Colon (tissue), 2 donors: ENCODE measurements around the gene RNF148.
"Not testable (repeated sequence)": the region's sequence is repeated elsewhere in the genome, so short reads cannot be mapped to it uniquely, and the experiment has no call there.

Experiments
- FAIRE-seq: peaks from 2 replicates; lab custom pipeline; 2012; peaks lifted over from hg19 to GRCh38; lab: Jason Lieb, UNC
- donor health status: control.
- donor health status: control.

RNF148 gene

DNA sequence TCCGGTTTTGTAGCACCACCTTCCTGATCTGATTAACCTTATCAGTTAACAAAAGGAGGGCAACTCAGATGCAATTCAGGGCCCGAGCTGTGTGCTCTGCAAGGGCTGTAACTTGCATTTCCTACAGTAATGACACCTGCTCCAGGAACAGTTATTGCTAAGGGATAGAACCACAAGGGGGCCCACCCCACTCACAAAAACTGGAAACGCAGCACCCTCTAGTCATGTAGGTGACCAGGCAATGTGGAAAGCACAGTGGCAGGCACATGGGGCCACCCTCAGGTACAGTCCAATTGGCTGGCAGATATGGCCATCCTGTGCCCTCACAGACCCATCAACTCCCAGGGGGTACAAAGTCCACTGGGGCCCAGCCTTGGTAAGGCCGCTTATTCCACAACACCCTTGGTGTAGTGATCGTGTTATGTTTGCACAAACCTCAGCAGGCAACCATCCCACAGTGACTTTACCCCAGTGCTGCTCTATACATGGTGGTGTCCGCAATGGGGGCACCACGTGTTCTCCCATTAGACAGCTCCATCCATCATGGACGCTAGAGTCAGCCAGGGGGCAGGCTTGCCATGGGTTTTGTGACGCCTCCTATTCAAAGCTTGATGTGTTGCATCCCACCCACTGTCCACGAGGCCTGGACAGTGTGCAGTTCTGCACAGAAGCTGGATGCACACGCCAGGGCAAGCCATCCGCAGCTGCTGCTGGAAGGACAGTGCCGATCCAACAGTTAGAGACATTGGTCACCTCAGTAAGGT, 13.2 kb downstream of the RNF148 start:
- FAIRE-seq = no peak

DNA sequence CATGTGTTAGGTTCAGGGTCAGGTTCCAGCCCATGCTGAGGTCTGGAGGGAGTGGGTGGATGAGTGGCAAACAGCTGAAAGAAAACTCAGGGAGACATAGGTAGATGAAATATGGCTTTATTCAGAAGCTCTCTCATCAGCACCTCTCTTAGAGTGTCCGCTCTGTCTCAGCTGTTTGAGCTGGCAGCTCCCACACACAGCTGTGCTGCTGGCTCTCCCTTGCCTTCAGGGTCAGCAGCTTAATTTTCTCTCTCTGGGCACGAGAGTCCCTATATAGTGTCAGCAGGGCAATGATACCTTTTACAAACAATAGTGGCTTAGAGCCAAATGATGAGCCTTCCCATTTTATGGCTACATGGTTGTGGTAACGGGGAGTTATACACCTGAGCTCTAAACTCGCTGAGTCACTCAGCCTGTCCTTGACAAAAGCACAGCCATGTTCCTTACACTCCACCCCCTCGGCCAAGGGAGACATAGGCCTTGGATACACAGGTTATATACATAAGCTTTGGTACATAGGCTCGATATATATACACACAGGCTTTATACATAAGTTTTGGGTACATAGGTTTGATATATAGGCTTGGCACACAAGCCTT, 14.2 kb downstream of the RNF148 start:
- no peak for FAIRE-seq

DNA sequence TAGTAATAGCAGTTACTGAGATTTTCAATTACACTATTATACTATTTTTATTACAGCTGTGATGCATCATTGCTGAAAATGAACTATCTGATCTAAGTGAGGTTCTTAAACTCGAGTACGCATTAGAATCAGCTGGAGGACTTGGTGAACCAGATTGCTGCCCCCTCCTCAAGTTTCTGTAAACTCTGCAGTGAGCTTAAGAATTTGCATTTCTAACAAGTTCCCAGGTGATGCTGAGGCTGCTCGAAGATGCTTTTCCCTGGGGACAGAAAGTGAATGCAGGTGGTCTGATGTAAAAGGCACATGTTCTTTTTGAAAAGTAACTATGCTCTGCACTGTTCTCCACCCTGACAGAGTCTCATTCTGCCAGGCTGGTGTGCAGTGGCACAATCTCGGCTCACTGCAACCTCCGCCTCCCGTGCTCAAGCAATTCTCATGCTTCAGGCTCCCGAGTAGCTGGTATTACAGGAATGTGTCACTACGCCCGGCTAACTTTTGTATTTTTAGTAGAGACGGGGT, 16.3 kb downstream of the RNF148 start:
- FAIRE-seq = no peak

DNA sequence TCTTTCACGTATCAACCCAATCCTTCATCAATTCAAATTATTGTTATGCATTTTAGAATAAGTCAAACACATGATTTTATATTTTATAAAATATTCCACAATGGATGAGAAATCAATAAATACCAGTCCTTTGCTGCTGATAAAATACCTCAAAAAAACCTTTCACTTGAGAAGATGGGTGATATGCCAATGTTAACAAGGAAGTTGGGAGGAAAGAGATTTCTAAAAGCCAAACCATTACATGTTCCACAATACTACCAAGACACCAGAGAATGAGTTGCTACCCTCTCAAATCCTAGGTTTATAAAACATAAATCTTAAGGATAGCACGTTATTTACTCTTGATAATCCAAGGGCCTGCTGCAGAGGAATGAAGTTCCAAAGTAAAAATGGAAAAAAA, 18.2 kb downstream of the RNF148 start:
- no peak for FAIRE-seq

DNA sequence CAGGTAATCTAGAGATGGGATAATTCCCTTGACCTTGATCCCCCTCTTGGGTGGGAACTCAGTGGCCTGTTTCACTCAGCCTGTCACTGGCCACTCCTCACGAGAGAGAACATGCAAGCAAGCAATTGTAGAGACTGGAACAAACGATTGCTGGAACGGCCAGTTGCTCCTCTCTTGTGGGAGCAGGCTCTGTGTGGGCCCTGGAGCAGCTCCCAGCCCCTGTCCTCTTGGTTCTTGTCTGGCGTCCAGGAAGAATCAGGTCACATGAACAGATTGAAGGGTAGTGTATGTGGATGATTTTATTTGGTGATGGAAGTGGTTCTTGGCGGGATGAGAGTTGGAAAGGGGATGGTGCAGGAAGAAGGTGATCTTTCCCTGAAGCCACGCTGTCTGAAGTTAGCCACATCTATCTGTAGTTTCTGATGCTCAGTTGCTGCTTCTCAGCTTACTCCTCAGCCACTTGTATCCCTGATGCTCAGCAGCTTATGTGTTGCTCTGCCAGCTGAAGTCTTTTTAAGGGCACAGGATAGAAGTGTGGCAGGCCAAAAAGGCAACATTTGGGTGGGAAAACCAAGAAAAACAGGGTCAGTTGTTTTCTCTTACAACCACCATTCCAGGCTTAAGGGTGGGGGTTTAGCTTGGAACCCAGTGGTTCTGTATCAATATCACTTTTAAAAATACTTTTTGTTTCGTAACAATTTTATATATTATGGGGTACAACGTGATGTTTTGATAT, 19.7 kb downstream of the RNF148 start:
- no peak for FAIRE-seq

DNA sequence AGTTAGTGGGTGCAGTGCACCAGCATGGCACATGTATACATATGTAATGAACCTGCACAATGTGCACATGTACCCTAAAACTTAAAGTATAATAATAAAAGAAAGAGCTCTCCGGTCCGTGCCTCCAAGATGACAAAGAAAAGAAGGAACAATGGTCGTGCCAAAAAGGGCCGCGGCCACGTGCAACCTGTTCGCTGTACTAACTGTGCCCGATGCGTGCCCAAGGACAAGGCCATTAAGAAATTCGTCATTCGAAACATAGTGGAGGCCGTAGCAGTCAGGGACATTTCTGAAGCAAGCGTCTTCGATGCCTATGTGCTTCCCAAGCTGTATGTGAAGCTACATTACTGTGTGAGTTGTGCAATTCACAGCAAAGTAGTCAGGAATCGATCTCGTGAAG, 21.5 kb downstream of the RNF148 start:
- not testable (repeated sequence) for FAIRE-seq

DNA sequence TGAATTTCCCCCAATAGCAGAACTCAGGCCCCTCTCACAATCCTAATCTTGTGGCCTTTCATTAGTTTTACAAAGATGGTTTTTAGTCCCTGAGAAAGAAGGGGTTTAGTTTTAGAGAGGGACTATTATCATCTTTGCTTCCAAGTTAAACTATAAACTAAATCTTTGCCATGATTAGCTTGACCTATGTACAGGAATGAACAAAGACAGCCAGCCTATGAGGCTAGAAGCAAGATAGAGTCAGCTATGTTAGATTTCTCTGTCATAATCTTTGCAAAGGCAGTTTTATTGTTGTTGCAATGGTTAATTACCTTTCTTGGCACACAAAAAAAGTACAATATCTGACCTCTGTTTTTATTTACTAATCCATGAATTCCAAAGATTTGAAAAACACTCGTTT, 22.9 kb downstream of the RNF148 start:
- FAIRE-seq = no peak

DNA sequence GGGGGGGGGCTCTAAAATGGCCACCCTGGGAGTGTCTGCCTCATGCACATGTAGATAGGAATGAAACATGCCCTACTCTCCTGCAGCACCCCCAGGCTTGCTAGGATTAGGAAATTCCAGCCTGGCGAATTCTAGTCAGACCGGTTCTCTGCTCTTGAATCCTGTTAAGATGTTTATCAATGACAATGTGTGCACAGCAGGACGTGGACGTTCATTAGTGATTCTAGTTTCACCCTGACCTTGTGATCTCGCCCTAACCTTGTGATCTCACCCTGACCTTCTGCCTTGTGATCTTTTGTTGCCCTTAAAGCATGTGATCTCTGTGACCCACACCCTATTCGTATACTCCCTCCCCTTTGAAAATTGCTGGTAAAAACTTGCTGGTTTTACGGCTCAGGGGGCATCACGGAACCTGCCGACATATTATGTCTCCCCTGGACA, 23.4 kb downstream of the RNF148 start:
- FAIRE-seq = not testable (repeated sequence)

DNA sequence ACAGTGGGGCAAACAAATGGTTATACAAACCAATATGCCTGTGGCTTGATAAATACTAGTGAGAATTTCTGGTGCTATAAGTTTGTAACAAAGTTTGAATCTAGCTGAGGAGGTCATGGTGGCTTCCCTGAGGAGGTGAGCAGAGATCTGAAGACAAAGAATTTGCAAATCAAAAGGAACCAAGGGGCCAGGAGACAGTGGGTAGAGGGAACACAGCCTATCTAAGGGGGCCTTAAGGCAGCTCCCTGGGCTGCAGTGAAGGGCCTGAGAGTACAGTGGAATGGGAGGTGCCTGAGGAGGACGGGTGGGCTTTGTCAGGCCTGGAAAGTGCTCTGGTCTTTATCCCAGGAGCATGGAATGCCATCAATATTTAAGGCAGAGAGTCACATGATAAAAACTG, 25.6 kb downstream of the RNF148 start:
- FAIRE-seq = no peak

DNA sequence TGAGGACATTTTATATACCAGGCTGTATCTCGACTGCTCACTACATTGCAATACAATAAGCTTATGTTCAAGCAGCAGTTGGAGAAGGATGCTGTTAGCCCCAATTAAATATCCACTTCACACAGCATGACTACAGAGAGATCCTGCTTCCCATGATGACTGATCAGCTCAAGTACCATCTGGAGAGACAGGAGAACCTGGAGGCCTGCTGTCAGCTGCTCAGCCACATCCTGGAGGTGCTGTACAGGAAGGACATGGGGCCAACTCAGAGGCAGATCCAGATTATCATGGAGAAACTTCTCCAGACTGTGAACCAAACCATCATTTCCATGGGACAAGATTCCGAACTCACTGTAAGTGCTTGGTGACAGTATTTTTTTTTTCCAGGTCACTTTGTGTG, 26.3 kb downstream of the RNF148 start:
- no peak for FAIRE-seq

DNA sequence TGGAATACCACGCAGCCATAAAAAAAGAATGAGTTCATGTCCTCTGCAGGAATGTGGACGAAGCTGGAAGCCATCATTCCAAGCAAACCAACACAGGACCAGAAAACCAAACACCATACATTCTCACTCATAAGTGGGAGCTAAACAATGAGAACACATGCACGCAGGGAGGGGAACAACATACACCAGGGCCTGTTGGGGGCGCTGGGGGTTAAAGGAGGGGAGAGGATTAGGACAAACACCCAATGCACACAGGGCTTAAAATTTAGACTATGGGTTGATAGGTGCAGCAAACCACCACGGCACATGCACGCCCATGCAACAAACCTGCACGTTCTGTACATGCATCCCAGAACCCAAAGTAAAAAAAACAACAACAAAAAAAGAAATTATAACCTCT, 27.1 kb downstream of the RNF148 start:
- FAIRE-seq = no peak

DNA sequence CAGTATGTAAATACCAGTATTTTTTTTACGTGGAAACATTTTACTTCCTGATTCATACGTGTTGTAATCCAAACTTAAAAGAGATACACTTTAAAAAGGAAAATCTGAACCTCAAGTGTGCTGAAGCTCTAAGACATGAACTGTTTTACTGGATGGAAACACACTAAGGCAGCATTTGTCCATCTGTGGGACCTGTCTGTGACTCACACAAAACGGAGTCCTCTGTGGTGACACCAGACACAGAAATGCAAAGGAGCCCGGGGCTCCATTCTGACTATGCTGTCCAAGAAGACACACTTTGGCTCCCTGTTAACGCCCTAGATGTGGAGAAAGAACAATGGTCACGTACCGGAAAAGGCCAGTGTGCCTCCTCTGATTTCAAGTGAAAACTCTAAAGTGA, 27.7 kb downstream of the RNF148 start:
- no peak for FAIRE-seq

DNA sequence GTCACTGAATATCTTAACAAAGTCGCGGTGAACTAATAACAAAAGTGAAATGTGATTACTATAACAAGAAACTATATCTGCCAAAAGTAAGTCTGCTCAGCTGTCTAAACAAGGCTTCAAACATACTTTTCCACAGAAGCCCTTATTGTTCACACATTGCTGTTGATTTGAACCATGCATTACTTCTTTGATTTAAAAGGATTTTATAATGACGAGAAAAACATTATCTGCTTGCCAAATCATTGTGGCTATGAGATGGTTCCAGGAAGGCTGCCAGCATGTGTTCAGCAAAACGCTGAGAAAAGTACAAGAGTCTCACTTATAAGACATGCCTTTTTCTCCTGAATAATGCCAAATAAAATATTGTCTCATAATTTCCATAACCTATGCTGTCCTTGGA, 28.2 kb downstream of the RNF148 start:
- no peak for FAIRE-seq

DNA sequence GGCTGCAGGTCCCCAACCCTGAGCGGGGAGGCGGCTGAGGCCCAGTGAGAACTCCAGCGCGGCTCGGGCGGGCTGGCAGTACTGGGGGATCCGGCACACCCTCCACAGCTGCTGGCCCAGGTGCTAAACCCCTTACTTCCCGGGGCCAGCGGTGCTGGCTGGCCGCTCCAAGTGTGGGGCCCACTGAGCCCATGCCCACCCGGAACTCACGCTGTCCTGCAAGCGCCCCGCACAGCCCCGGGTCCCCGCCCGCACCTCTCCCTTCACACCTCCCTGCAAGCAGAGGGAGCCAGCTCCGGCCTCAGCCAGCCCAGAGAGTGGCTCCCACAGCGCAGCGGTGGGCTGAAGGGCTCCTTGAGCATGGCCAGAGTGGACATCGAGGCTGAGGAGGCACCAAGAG, 28.8 kb downstream of the RNF148 start:
- no peak for FAIRE-seq

DNA sequence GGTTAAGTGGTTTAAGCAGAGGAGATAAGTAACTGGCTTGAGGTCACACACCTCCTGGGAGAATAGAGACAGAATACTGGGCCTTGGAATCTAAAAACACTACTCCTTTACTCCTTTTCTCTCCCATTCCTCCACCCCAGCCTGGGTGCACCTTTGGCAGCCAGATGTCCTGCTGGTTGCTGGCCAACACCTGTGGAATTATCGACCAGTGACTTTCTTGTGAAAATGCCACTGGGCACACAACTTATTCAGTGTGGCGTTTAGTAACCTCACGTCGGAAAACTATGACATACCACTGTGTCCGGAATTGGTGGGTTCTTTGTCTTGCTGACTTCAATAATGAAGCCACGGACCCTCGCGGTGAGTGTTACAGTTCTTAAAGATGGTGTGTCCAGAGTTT, 30.2 kb downstream of the RNF148 start:
- no peak for FAIRE-seq

DNA sequence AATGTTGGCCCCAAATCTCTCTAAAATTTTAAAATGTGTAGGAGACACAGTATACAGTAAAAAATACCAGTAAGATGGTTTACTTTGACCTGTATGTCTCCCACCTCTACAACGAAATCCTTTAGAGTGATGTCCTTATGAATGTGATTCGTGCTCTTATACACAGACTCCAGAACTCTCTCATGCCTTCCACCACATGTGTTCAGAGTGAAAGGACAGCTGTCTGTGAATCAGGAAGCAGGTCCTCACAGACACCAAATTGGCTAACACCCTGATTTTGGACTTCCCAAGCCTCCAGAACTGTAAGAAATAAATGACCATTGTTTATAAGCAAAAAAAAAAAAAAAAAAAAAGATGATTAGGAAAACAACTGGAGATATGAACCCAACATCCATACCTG, 39.0 kb downstream of the RNF148 start:
- no peak for FAIRE-seq

DNA sequence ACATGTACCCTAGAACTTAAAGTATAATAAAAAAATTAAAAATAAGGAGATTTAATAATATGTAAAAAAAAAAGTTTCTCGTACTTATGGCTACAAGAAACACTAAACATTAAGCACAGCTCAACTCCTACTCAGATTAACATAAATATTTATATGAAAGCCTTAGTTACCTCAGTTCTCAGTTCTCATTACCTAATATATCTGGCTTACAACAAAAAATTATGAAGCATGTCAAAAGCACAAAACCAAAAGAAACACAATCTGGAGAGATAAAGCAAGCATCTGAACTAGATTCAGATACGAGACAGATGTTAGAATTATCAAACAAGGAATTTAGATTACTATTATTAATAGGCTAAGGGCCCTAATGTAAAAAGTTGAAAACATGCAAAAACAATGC, 43.9 kb downstream of the RNF148 start:
- FAIRE-seq = no peak

DNA sequence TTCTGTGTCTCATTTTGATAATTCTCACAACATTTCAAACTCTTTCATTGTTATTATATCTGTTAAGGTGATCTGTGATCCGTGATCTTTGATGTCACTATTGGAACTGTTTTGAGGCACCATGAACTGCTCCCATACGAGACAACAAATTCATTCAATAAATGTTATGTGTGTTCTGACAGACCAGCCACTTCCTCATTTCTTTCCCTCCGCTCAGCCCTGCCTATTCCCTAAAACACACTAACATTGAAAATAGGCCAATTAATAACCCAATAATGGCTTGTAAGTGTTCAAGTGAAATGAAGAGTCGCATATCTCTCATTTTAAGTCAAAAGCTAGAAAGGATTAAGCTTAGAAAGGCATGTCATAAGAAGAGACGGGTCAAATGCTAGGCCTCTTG, 49.0 kb downstream of the RNF148 start:
- no peak for FAIRE-seq

DNA sequence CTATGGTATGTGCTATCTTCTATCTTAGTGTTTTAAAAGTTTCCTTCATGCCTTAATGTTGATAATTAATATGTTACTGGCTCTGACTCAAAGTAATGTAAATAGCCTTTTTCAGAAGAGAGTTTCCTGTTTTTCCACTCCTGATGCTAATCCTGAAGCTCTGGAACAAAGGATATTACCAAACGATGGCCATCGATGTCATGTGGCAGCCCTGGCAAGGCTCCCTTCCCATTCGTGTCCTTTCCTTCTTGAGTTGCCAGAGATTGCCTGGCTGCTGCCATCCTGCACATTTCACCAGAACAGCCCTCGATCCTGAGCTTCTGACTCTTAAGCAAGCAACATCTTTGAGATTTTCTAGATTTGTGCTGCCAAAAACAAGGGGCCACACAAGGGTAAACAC, 49.8 kb downstream of the RNF148 start:
- no peak for FAIRE-seq
